Nephron (organoid): ENCODE results near the gene TLCD3A.
A peak's percentile ranks its signal among the peaks of the same experiment; 100 is the strongest.

ENCODE experiments used
- H3K27ac Mint-ChIP-seq, 3 experiments: 2 replicates each; pipeline ENCODE4 v1.8.0; 2020; ENCODE audit warnings: mixed read lengths in 3 of 3, mild to moderate bottlenecking in 2 of 3, moderate library complexity in 1 of 3
- H3K27me3 Mint-ChIP-seq: 2 replicates; pipeline ENCODE4 v1.8.0; 2021; ENCODE audit warnings: low read depth, mild to moderate bottlenecking, moderate library complexity, mixed read lengths
- H3K36me3 Mint-ChIP-seq: 2 replicates; pipeline ENCODE4 v1.8.0; 2020; ENCODE audit warnings: low read depth, mixed read lengths
- H3K4me1 Mint-ChIP-seq: 2 replicates; pipeline ENCODE4 v1.8.0; 2020; ENCODE audit warnings: mixed read lengths
- H3K4me3 Mint-ChIP-seq, 3 experiments: 2 replicates each; pipeline ENCODE4 v1.8.0; 2020; ENCODE audit warnings: mild to moderate bottlenecking in 3 of 3, mixed read lengths in 3 of 3, moderate library complexity in 2 of 3
- H3K9me3 Mint-ChIP-seq: 2 replicates; pipeline ENCODE4 v1.8.0; 2020; ENCODE audit warnings: mixed read lengths
- TF ChIP-seq, protein P1 (sequence below), 3 experiments: fragments of 200-600 bp; sonication (generic); IDR thresholded peaks; one replicate each; pipeline ENCODE4 v1.5.0; 2021; ENCODE audit warnings: antibody characterized with exemption in 3 of 3; ENCODE audit not compliant: unreplicated experiment in 3 of 3

The TLCD3A gene

DNA sequence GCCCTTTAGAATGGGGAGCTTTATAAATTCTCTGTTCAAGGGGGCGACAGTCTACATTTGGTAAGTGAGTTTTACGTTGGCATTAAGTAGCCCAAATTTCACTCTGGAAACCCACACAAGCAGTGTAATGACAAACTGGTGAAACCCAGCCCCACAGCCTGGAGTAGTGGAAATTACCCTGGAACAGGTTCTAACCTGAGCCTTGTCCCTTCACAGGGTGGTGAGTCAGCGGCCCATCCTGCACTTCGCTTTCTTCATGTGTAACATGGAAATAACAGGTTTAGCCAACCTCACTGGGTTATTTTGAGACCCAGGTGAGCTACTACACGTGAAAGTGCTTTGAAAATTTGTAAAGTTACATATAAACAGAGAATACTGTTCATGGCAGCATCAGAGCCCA, 3.5 kb upstream of the TLCD3A start:
- Mint-ChIP-seq H3K4me1 (peaks cover 18% of the 10 kb centered on the region), H3K4me3 (peak overlapping the region in 1 of 3 experiments; percentile 62), H3K27ac (no peak overlapping the region), H3K27me3 (peaks cover 11% of the 10 kb centered on the region), H3K9me3 (no peaks in the 10 kb centered on the region), H3K36me3 (no peaks in the 10 kb centered on the region)
- TF ChIP-seq, protein P1, sequence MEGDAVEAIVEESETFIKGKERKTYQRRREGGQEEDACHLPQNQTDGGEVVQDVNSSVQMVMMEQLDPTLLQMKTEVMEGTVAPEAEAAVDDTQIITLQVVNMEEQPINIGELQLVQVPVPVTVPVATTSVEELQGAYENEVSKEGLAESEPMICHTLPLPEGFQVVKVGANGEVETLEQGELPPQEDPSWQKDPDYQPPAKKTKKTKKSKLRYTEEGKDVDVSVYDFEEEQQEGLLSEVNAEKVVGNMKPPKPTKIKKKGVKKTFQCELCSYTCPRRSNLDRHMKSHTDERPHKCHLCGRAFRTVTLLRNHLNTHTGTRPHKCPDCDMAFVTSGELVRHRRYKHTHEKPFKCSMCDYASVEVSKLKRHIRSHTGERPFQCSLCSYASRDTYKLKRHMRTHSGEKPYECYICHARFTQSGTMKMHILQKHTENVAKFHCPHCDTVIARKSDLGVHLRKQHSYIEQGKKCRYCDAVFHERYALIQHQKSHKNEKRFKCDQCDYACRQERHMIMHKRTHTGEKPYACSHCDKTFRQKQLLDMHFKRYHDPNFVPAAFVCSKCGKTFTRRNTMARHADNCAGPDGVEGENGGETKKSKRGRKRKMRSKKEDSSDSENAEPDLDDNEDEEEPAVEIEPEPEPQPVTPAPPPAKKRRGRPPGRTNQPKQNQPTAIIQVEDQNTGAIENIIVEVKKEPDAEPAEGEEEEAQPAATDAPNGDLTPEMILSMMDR (IDR thresholded peaks at IDR 0.05; ENCODE audit: unreplicated experiment in 3 of 3): no peak

DNA sequence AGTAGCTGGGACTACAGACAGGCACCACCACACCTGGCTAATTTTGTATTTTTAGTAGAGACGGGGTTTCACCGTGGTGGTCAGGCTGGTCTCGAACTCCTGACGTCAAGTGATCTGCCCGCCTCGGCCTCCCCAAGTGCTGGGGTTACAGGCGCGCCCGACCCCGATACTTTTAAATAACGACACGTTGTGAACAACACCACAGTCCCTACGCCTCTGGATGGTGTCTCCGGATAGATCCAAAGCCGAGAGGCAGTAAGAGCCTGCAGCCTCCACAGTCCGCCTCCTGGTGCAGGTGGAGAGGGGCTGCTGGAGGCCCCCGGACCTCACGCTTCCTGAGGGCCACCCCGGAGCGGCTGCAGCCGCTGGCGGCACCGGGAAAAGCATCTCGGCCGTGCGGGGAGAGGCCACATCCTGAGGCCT, 741 bp upstream of the TLCD3A start:
- TF ChIP-seq, protein P1 (IDR thresholded peaks at IDR 0.05; ENCODE audit: unreplicated experiment in 3 of 3): no peak
- H3K4me3 Mint-ChIP-seq: peak overlapping the region; percentile 80 to 87 (median 81)
- peaks cover 9% of the 10 kb centered on the region for H3K36me3 Mint-ChIP-seq
- no peak overlapping the region for H3K27ac Mint-ChIP-seq
- no peaks in the 10 kb centered on the region for H3K9me3 Mint-ChIP-seq
- H3K4me1 Mint-ChIP-seq: peaks cover 21% of the 10 kb centered on the region
- H3K27me3 Mint-ChIP-seq: peaks cover 4% of the 10 kb centered on the region

DNA sequence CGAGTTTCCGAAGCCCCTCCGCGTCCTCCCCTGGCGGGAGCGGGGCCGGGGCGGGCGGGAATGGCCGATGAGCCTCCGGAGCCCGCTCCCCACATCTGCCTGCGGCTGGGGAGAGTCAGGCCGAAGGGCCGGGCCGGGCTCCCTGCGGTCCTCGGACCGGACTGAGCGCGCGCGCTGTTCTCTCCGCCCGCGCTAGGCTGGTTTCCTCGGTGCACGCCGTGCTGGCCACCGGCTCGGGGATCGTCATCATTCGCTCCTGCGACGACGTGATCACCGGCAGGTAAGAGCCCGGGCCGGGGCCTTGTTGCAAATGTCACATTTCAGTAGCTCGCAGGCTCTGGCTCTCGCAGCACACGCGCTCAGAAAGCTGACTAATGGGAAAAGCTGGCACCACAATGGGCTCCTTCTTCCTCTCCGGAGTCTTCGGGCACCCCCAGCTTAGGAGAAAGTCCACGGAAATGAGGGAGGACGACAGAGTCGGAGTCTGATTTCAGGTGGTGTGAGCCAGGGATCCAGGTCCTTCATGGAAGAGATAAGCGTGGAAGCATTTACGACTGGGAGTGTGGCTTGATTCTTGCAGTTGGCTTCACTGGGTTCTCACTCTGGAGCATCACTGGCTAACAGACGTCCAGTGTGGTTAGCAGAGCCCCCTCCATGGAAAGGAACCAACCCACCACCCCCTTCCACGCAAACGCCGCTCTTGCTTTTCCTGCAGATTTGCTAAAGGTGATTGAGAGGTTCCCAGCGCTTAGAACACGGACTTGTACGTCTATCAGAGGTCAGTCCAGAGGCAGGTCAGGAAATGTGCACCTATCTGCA, 715 bp downstream of the TLCD3A start:
- Mint-ChIP-seq H3K9me3 (no peaks in the 10 kb centered on the region), H3K36me3 (peaks cover 19% of the 10 kb centered on the region), H3K27me3 (no peaks in the 10 kb centered on the region), H3K27ac (peak overlapping the region; percentile 16 to 85 (median 61)), H3K4me3 (peak overlapping the region; percentile 90 to 95 (median 94)), H3K4me1 (peaks cover 21% of the 10 kb centered on the region)
- TF ChIP-seq, protein P1 (IDR thresholded peaks at IDR 0.05; ENCODE audit: unreplicated experiment in 3 of 3): no peak

DNA sequence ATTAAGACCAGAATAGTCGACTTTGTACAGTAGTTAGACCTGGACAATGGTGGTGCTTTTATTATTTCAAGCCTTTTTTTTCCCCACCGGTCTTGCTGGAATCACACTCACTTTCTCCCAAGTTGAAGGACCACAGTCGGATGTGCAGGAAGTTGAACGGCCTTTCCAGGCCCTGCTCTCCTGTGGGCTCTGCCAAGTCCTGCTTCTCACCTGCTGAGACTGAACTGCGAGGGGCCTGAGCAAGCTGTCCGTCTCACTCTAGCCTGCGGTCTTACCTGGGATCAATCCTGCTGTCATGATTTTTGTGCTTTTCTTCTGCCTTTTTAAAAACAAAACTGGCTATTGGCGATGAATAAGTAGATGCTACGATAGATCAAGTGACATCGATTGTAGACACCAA, 1.3 kb downstream of the TLCD3A start:
- Mint-ChIP-seq H3K27ac (peak overlapping the region; percentile 16 to 85 (median 61)), H3K36me3 (peaks cover 23% of the 10 kb centered on the region), H3K9me3 (no peaks in the 10 kb centered on the region), H3K27me3 (no peaks in the 10 kb centered on the region), H3K4me1 (peaks cover 21% of the 10 kb centered on the region), H3K4me3 (peak overlapping the region; percentile 90 to 95 (median 94))
- TF ChIP-seq, protein P1 (IDR thresholded peaks at IDR 0.05; ENCODE audit: unreplicated experiment in 3 of 3): no peak

DNA sequence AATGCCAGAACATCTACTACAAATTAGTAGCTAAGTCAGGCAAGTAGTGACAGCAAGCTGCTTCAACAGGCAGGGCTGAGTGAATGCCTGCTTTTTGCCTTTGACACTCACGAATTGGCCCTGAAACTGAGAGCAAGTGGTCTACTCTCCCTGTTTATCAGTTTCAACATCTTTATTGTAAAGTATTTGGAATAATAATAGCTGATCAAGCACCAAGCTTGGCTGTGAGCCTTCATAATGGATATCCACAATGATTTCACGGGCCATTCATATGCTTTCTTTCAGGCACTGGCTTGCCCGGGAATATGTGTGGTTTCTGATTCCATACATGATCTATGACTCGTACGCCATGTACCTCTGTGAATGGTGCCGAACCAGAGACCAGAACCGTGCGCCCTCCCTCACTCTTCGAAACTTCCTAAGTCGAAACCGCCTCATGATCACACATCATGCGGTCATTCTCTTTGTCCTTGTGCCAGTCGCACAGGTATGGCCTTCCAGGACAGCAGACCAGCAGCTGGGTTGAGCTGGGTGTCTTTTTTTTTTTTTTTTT, 5.2 kb downstream of the TLCD3A start:
- H3K36me3 Mint-ChIP-seq: peaks cover 48% of the 10 kb centered on the region
- H3K9me3 Mint-ChIP-seq: no peaks in the 10 kb centered on the region
- no peak overlapping the region for H3K27ac Mint-ChIP-seq
- H3K4me1 Mint-ChIP-seq: peaks cover 11% of the 10 kb centered on the region
- TF ChIP-seq, protein P1 (IDR thresholded peaks at IDR 0.05; ENCODE audit: unreplicated experiment in 3 of 3): no peak
- H3K4me3 Mint-ChIP-seq: no peak overlapping the region
- no peaks in the 10 kb centered on the region for H3K27me3 Mint-ChIP-seq
